Muscle layer of colon (tissue), 2 donors: ENCODE results near the gene GOLGA8S.
"Not testable (repeated sequence)": the region's sequence is repeated elsewhere in the genome, so short reads cannot be mapped to it uniquely, and the experiment has no call there.

Source experiments
- H3K27ac ChIP-seq: one replicate; pipeline ENCODE4 v1.7.0; 2013; ENCODE audit warnings: low read depth, mild to moderate bottlenecking, low read length, moderate library complexity
- H3K27me3 ChIP-seq, 2 donors: one replicate each; pipeline ENCODE4 v1.7.0; 2013; ENCODE audit warnings: low read length in 2 of 2, mild to moderate bottlenecking in 2 of 2; ENCODE audit not compliant: insufficient read depth in 2 of 2, control insufficient read depth in 1 of 2
- H3K36me3 ChIP-seq: one replicate; pipeline ENCODE4 v1.7.0; 2013; ENCODE audit warnings: mild to moderate bottlenecking, low read length; ENCODE audit not compliant: insufficient read depth
- H3K4me1 ChIP-seq: one replicate; pipeline ENCODE4 v1.7.0; 2013; ENCODE audit warnings: mild to moderate bottlenecking, low read length; ENCODE audit not compliant: insufficient read depth
- H3K4me3 ChIP-seq, 2 donors: one replicate each; pipeline ENCODE4 v1.7.0; 2013; ENCODE audit warnings: low read length in 2 of 2, low read depth in 1 of 2, mild to moderate bottlenecking in 1 of 2, moderate library complexity in 1 of 2
- H3K9ac ChIP-seq: one replicate; pipeline ENCODE4 v1.7.0; 2013; ENCODE audit warnings: low read length
- H3K9me3 ChIP-seq: one replicate; pipeline ENCODE4 v1.7.0; 2013; ENCODE audit warnings: mild to moderate bottlenecking, low read length
- donor health status: abdominal sarcoma.
- donor health status: Adenocarcinoma of cecum.

The GOLGA8S gene

GRCh38 chr15:23354448-23354847, at the start of gene GOLGA8S:
TSS of gene GOLGA8S (plus strand) at chr15:23354748. CDS start at chr15:23354810, 62 bp downstream.
- not testable (repeated sequence) for H3K27me3 ChIP-seq, H3K4me3 ChIP-seq, H3K27ac ChIP-seq, H3K9me3 ChIP-seq, H3K9ac ChIP-seq, H3K36me3 ChIP-seq, H3K4me1 ChIP-seq

GRCh38 chr15:23304805-23305204, 49.7 kb upstream of the GOLGA8S start:
- not testable (repeated sequence) for H3K27me3 ChIP-seq, H3K27ac ChIP-seq, H3K4me1 ChIP-seq, H3K9me3 ChIP-seq, H3K9ac ChIP-seq
- Histone ChIP-seq H3K36me3 (peaks cover 11% of the 10 kb centered on the region), H3K4me3 (peak overlapping the region in 1 of 2 donors; percentile 27)

GRCh38 chr15:23305921-23306320, 48.6 kb upstream of the GOLGA8S start:
- not testable (repeated sequence) for H3K4me1 ChIP-seq, H3K9ac ChIP-seq, H3K27ac ChIP-seq, H3K9me3 ChIP-seq, H3K4me3 ChIP-seq, H3K27me3 ChIP-seq
- H3K36me3 ChIP-seq = peaks cover 20% of the 10 kb centered on the region

- H3K27ac ChIP-seq, H3K9me3 ChIP-seq, H3K9ac ChIP-seq, H3K27me3 ChIP-seq, H3K4me1 ChIP-seq, H3K4me3 ChIP-seq: not testable (repeated sequence)
- H3K36me3 ChIP-seq = peaks cover 20% of the 10 kb centered on the region
Measured at GRCh38 chr15:23311233-23311632, 43.3 kb upstream of the GOLGA8S start.

GRCh38 chr15:23334096-23334495, 20.5 kb upstream of the GOLGA8S start, which contains the start of gene GOLGA6L26:
TSS of gene GOLGA6L26 (minus strand) at chr15:23334196. CDS start at chr15:23334135, 61 bp downstream.
- not testable (repeated sequence) for H3K27me3 ChIP-seq, H3K9me3 ChIP-seq, H3K9ac ChIP-seq, H3K4me1 ChIP-seq, H3K27ac ChIP-seq, H3K4me3 ChIP-seq, H3K36me3 ChIP-seq

GRCh38 chr15:23362622-23363021, 8.1 kb downstream of the GOLGA8S start:
- H3K9ac ChIP-seq, H3K9me3 ChIP-seq, H3K36me3 ChIP-seq, H3K27me3 ChIP-seq, H3K27ac ChIP-seq, H3K4me3 ChIP-seq, H3K4me1 ChIP-seq: not testable (repeated sequence)

GRCh38 chr15:23364261-23364660, 9.7 kb downstream of the GOLGA8S start:
- H3K27me3 ChIP-seq, H3K36me3 ChIP-seq: not testable (repeated sequence)

GRCh38 chr15:23370578-23370977, 16.0 kb downstream of the GOLGA8S start:
- H3K9ac ChIP-seq = no peak overlapping the region
- no peaks in the 10 kb centered on the region for H3K9me3 ChIP-seq
- no peaks in the 10 kb centered on the region for H3K36me3 ChIP-seq
- H3K27ac ChIP-seq = no peak overlapping the region
- H3K27me3 ChIP-seq = no peaks in the 10 kb centered on the region
- H3K4me1 ChIP-seq = no peaks in the 10 kb centered on the region
- no peak overlapping the region for H3K4me3 ChIP-seq

More at GRCh38 chr15:23364261-23364660, 9.7 kb downstream of the GOLGA8S start:
- not testable (repeated sequence) for H3K27ac ChIP-seq, H3K9ac ChIP-seq, H3K9me3 ChIP-seq, H3K4me3 ChIP-seq, H3K4me1 ChIP-seq

GRCh38 chr15:23371134-23371533, 16.6 kb downstream of the GOLGA8S start:
- not testable (repeated sequence) for H3K9me3 ChIP-seq, H3K27me3 ChIP-seq, H3K4me1 ChIP-seq, H3K9ac ChIP-seq, H3K27ac ChIP-seq, H3K36me3 ChIP-seq, H3K4me3 ChIP-seq

GRCh38 chr15:23371868-23372267, 17.3 kb downstream of the GOLGA8S start:
- H3K4me3 ChIP-seq, H3K27me3 ChIP-seq: not testable (repeated sequence)

GRCh38 chr15:23372284-23372683, 17.7 kb downstream of the GOLGA8S start:
- H3K27ac ChIP-seq = no peak overlapping the region
- no peaks in the 10 kb centered on the region for H3K27me3 ChIP-seq
- no peaks in the 10 kb centered on the region for H3K4me1 ChIP-seq
- no peak overlapping the region for H3K9ac ChIP-seq
- no peaks in the 10 kb centered on the region for H3K36me3 ChIP-seq
- H3K9me3 ChIP-seq = no peaks in the 10 kb centered on the region
- no peak overlapping the region for H3K4me3 ChIP-seq

More at GRCh38 chr15:23371868-23372267, 17.3 kb downstream of the GOLGA8S start:
- H3K9ac ChIP-seq, H3K36me3 ChIP-seq, H3K4me1 ChIP-seq, H3K27ac ChIP-seq, H3K9me3 ChIP-seq: not testable (repeated sequence)

- H3K27me3 ChIP-seq, H3K9me3 ChIP-seq: not testable (repeated sequence)
Measured at GRCh38 chr15:23372891-23373600, 18.5 kb downstream of the GOLGA8S start.

More at GRCh38 chr15:23372891-23373600, 18.5 kb downstream of the GOLGA8S start:
- H3K27ac ChIP-seq, H3K9ac ChIP-seq, H3K4me3 ChIP-seq, H3K36me3 ChIP-seq, H3K4me1 ChIP-seq: not testable (repeated sequence)
